ENCODE measurements around the gene VWF.

DNA sequence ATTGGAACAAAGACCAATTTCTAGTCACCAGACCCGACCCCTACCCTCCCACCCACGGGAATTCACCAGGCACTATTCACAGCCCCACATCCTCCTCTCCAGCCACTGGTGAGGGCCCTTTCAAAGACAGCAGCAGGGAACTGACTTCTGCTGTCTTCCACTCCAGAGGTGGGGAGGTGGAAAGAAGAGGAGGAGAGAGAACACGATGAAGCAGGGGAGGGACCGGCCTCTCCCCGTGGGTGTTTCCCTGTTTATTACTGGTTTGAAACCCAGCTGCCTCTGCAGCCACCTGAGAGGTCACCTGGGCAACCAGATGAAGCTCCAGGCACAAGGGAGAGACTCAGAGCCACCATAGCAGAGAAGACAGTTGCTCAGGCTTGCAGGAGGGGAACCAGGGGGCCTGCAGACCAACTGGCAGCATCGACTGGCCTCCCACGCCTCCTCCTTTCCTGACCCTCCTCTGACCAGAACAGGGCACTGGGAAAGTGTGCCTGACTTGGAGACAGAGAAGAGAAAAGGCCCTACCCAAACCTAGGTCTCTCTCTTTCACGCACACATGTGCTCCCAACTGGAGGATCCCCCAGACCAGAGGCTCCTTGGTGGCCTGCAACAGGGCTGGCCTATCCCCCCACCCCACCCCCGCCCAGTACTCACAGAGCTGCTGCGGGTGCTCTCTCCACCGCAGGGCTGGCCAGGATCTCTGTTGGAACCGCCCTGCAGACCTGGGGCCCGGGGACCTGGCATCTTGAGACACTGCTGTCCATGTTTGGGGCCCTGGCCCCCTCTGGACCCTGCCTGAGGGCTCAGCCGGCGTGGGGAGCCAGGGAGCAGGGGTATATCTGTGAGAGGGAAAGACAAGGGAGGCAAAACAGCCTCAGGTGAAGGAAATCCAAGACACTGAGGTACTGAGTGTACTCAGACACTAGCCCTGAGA lies 202.2 kb downstream of the VWF start:
- TF ChIP-seq, protein P1, sequence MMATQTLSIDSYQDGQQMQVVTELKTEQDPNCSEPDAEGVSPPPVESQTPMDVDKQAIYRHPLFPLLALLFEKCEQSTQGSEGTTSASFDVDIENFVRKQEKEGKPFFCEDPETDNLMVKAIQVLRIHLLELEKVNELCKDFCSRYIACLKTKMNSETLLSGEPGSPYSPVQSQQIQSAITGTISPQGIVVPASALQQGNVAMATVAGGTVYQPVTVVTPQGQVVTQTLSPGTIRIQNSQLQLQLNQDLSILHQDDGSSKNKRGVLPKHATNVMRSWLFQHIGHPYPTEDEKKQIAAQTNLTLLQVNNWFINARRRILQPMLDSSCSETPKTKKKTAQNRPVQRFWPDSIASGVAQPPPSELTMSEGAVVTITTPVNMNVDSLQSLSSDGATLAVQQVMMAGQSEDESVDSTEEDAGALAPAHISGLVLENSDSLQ (IDR thresholded peaks at IDR 0.05) = no peak
- TF ChIP-seq FOXM1 (IDR thresholded peaks at IDR 0.05; ENCODE audit: borderline replicate concordance) (no peak), TARDBP (IDR thresholded peaks at IDR 0.05) (no peak), NFRKB (IDR thresholded peaks at IDR 0.05) (no peak), SP1 (IDR thresholded peaks at IDR 0.05) (no peak)

Data from HEK293T (cell line).